H1 (cell line): Measurements from ENCODE around the gene PHYHD1.

ENCODE experiments used
- BACH1 ChIP-seq: IDR thresholded peaks from 2 replicates; pipeline ENCODE4 v1.6.1; 2012; ENCODE audit warnings: low read length, improper control_type of control experiment
- BRCA1 ChIP-seq: IDR thresholded peaks from 2 replicates; pipeline ENCODE4 v1.6.1; 2012; ENCODE audit warnings: low read depth, low read length, improper control_type of control experiment
- CHD2 ChIP-seq: IDR thresholded peaks from 2 replicates; pipeline ENCODE4 v1.6.1; 2012; ENCODE audit warnings: low read length, improper control_type of control experiment
- CTCF ChIP-seq, 3 experiments: IDR thresholded peaks; 1 replicate in 2 of 3; 2 replicates in 1 of 3; pipeline versions ENCODE4 v1.5.1 to v1.6.1; 2011; ENCODE audit warnings: low read length in 3 of 3, mild to moderate bottlenecking in 3 of 3, inconsistent platforms in 2 of 3, low read depth in 1 of 3, moderate library complexity in 1 of 3; ENCODE audit not compliant: insufficient read depth in 1 of 3; ENCODE audit errors: control extremely low read depth in 1 of 3
- GABPA ChIP-seq: IDR thresholded peaks from 2 replicates; pipeline ENCODE4 v1.6.1; 2011; ENCODE audit warnings: mild to moderate bottlenecking, low read length, moderate library complexity, borderline replicate concordance; ENCODE audit not compliant: insufficient read depth
- NRF1 ChIP-seq: IDR thresholded peaks from 2 replicates; pipeline ENCODE4 v1.6.1; 2011; ENCODE audit warnings: mild to moderate bottlenecking, low read depth, low read length, improper control_type of control experiment
- POLR2A ChIP-seq, 2 experiments: IDR thresholded peaks; 1 replicate in 1 of 2; 2 replicates in 1 of 2; pipeline ENCODE4 v1.6.1; 2011; ENCODE audit warnings: low read depth in 2 of 2, low read length in 2 of 2, mild to moderate bottlenecking in 2 of 2; ENCODE audit errors: control extremely low read depth in 1 of 2
- POLR2AphosphoS5 ChIP-seq: IDR thresholded peaks from 2 replicates; pipeline ENCODE4 v1.6.1; 2011; ENCODE audit warnings: low read depth, low read length
- SP1 ChIP-seq: IDR thresholded peaks from 2 replicates; pipeline ENCODE4 v1.6.1; 2011; ENCODE audit warnings: low read depth, low read length
- TF ChIP-seq, protein P1 (sequence below): IDR thresholded peaks from 2 replicates; pipeline ENCODE4 v1.6.1; 2011; ENCODE audit warnings: low read depth, mild to moderate bottlenecking, low read length; ENCODE audit not compliant: insufficient read depth

- TF ChIP-seq BRCA1 = no peak
- TF ChIP-seq GABPA = no peak
- TF ChIP-seq POLR2AphosphoS5 = no peak
- no peak for TF ChIP-seq CTCF (IDR thresholded peaks at IDR 0.05; ENCODE audit: control extremely low read depth in 1 of 3, insufficient read depth in 1 of 3, low read depth in 1 of 3, low read length in 3 of 3)
- TF ChIP-seq CHD2 = no peak
- TF ChIP-seq SP1 = no peak
- no peak for TF ChIP-seq NRF1
- TF ChIP-seq, protein P1, sequence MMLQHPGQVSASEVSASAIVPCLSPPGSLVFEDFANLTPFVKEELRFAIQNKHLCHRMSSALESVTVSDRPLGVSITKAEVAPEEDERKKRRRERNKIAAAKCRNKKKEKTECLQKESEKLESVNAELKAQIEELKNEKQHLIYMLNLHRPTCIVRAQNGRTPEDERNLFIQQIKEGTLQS = no peak
- no peak for TF ChIP-seq POLR2A (IDR thresholded peaks at IDR 0.05; ENCODE audit: control extremely low read depth in 1 of 2, low read depth in 2 of 2, low read length in 2 of 2)
- no peak for TF ChIP-seq BACH1
These were observed 7.8 kb downstream of the PHYHD1 start for GRCh38 chr9:128928624-128929023.
